ENCODE data around the gene LEPR. TPM values are rescaled to one million over a fixed set of nuclear protein-coding genes. Genes with fewer than 3 reads are reported as not detected.

Gene LEPR
- total and polyA plus RNA-seq, 2 donors (not counting 1 experiment from before 2014, with no cell fraction given): 8.0 to 20.1 TPM

DNA sequence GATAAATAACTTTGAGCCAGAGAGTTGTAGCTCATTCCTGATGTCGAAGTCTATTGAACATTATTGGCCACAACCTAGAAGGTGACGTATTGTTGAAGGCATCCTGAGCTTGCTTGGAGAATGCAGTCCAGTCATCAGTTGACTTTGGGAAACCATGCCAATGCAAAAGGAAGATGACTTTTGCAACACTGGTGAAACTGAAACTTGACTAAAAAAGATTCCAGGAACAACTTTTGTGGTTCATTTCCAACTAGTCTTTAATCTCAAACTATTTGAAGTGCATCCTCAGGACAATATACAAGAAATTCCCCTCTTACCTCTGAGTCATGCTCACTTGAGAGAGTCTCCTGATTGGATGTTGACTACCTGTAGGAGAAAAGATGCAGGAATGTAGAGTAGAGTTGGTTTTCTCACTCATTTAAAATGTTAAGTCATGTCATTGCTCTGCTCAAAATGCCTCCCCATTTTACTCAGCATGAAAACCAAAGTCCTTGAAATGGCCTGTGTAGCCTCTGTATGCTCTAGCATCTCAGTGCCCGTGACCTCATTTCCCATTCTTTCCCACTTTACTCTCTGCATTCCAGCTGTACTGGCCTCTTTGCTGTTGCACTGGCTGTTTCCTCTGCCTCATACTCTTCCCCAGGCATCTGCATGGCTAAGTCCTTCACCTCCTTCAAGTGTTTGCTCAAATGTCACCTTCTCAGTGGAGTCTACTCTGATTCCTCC lies 24.4 kb upstream of the LEPR start:
- Histone ChIP-seq H3K36me3 (ENCODE audit: control insufficient read depth, insufficient read depth, low read length) (no peaks in the 10 kb centered on the region), H3K9me3 (ENCODE audit: control insufficient read depth, insufficient read depth, low read depth, low read length) (no peaks in the 10 kb centered on the region), H3K4me2 (ENCODE audit: extremely low read depth, insufficient read depth, low read length) (no peak overlapping the region), H2AFZ (ENCODE audit: low read length) (no peak overlapping the region), H3K27ac (ENCODE audit: insufficient read depth, low read length) (no peak overlapping the region), H3K9ac (ENCODE audit: insufficient read depth, low read length) (no peak overlapping the region), H3K27me3 (ENCODE audit: control insufficient read depth, insufficient read depth, low read length) (no peaks in the 10 kb centered on the region), H3K4me1 (ENCODE audit: control insufficient read depth, extremely low read depth, insufficient read depth, low read length) (no peaks in the 10 kb centered on the region), H4K20me1 (ENCODE audit: control insufficient read depth, extremely low read depth, insufficient read depth, low read length) (no peaks in the 10 kb centered on the region), H3K4me3 (replicated peaks in 1 of 4; ENCODE audit: control extremely low read depth in 1 of 4, insufficient read depth in 1 of 4, low read depth in 3 of 4, low read length in 4 of 4) (no peak overlapping the region), H3K79me2 (ENCODE audit: control insufficient read depth, insufficient read depth, low read length) (no peaks in the 10 kb centered on the region)
- DNase-seq (ENCODE audit: low read depth in 2 of 2): peak in 1 of 2 donors; percentile 85
- no peak for TF ChIP-seq EZH2 (IDR thresholded peaks at IDR 0.05; ENCODE audit: low read length, missing control alignments)
- TF ChIP-seq, protein P1, sequence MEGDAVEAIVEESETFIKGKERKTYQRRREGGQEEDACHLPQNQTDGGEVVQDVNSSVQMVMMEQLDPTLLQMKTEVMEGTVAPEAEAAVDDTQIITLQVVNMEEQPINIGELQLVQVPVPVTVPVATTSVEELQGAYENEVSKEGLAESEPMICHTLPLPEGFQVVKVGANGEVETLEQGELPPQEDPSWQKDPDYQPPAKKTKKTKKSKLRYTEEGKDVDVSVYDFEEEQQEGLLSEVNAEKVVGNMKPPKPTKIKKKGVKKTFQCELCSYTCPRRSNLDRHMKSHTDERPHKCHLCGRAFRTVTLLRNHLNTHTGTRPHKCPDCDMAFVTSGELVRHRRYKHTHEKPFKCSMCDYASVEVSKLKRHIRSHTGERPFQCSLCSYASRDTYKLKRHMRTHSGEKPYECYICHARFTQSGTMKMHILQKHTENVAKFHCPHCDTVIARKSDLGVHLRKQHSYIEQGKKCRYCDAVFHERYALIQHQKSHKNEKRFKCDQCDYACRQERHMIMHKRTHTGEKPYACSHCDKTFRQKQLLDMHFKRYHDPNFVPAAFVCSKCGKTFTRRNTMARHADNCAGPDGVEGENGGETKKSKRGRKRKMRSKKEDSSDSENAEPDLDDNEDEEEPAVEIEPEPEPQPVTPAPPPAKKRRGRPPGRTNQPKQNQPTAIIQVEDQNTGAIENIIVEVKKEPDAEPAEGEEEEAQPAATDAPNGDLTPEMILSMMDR (conservative IDR thresholded peaks at IDR 0.05 in 1 of 2, IDR thresholded peaks at IDR 0.05 in 1 of 2; ENCODE audit: low read depth in 1 of 2, low read length in 2 of 2): no peak

DNA sequence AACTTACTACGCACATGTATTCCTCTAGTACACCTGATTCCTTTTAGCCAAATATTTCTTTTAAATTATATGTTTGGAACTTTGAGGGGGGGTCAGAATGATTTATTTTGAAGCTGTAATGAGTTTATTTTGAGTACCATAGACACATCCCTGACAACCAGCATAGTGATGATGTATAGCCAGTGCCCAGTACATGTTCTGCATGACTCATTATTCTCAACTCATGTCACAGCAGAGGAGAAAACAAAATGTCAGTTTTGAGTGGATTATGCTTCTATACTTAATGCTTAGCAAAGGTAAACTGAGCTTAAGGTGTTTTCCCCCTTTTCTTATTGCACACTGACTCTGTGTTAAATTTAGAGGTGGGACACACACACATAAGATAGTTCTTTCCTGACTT lies 22.4 kb upstream of the LEPR start:
- no peak overlapping the region for H3K4me3 ChIP-seq (replicated peaks in 1 of 4; ENCODE audit: control extremely low read depth in 1 of 4, insufficient read depth in 1 of 4, low read depth in 3 of 4, low read length in 4 of 4)
- no peak overlapping the region for H3K27ac ChIP-seq (ENCODE audit: insufficient read depth, low read length)
- no peaks in the 10 kb centered on the region for H3K36me3 ChIP-seq (ENCODE audit: control insufficient read depth, insufficient read depth, low read length)
- no peaks in the 10 kb centered on the region for H3K79me2 ChIP-seq (ENCODE audit: control insufficient read depth, insufficient read depth, low read length)
- no peak overlapping the region for H3K9ac ChIP-seq (ENCODE audit: insufficient read depth, low read length)
- H2AFZ ChIP-seq (ENCODE audit: low read length): no peak overlapping the region
- no peak for DNase-seq (ENCODE audit: low read depth in 2 of 2)
- no peaks in the 10 kb centered on the region for H3K27me3 ChIP-seq (ENCODE audit: control insufficient read depth, insufficient read depth, low read length)
- no peaks in the 10 kb centered on the region for H4K20me1 ChIP-seq (ENCODE audit: control insufficient read depth, extremely low read depth, insufficient read depth, low read length)
- H3K9me3 ChIP-seq (ENCODE audit: control insufficient read depth, insufficient read depth, low read depth, low read length): no peaks in the 10 kb centered on the region
- TF ChIP-seq, protein P1 (conservative IDR thresholded peaks at IDR 0.05 in 1 of 2, IDR thresholded peaks at IDR 0.05 in 1 of 2; ENCODE audit: low read depth in 1 of 2, low read length in 2 of 2): no peak
- no peak for TF ChIP-seq EZH2 (IDR thresholded peaks at IDR 0.05; ENCODE audit: low read length, missing control alignments)
- H3K4me1 ChIP-seq (ENCODE audit: control insufficient read depth, extremely low read depth, insufficient read depth, low read length): no peaks in the 10 kb centered on the region
- H3K4me2 ChIP-seq (ENCODE audit: extremely low read depth, insufficient read depth, low read length): no peak overlapping the region

DNA sequence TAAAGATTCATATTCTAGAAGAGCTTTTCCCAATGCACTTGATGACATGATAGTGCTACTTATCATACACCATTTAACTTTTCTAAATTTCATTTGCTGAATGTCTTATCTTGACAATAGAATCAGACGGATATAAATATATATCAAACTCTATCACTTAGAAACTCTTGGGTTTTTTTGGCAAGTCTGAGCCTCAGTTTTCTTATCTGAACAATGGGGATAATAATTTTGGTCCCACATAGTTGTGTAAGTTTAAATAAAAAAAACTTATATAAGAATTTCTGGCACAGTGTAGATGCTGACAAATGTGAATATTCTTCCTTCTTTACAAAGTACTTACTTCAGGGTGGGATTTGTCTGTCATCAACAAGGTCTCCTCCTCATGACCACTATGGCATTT lies 21.5 kb upstream of the LEPR start:
- Histone ChIP-seq H2AFZ (ENCODE audit: low read length) (no peak overlapping the region), H3K27me3 (ENCODE audit: control insufficient read depth, insufficient read depth, low read length) (no peaks in the 10 kb centered on the region), H3K4me2 (ENCODE audit: extremely low read depth, insufficient read depth, low read length) (no peak overlapping the region), H3K9me3 (ENCODE audit: control insufficient read depth, insufficient read depth, low read depth, low read length) (no peaks in the 10 kb centered on the region), H3K4me3 (replicated peaks in 1 of 4; ENCODE audit: control extremely low read depth in 1 of 4, insufficient read depth in 1 of 4, low read depth in 3 of 4, low read length in 4 of 4) (no peak overlapping the region), H4K20me1 (ENCODE audit: control insufficient read depth, extremely low read depth, insufficient read depth, low read length) (no peaks in the 10 kb centered on the region), H3K79me2 (ENCODE audit: control insufficient read depth, insufficient read depth, low read length) (no peaks in the 10 kb centered on the region), H3K4me1 (ENCODE audit: control insufficient read depth, extremely low read depth, insufficient read depth, low read length) (no peaks in the 10 kb centered on the region), H3K36me3 (ENCODE audit: control insufficient read depth, insufficient read depth, low read length) (no peaks in the 10 kb centered on the region), H3K27ac (ENCODE audit: insufficient read depth, low read length) (no peak overlapping the region), H3K9ac (ENCODE audit: insufficient read depth, low read length) (no peak overlapping the region)
- TF ChIP-seq, protein P1 (conservative IDR thresholded peaks at IDR 0.05 in 1 of 2, IDR thresholded peaks at IDR 0.05 in 1 of 2; ENCODE audit: low read depth in 1 of 2, low read length in 2 of 2): no peak
- TF ChIP-seq EZH2 (IDR thresholded peaks at IDR 0.05; ENCODE audit: low read length, missing control alignments): no peak
- no peak for DNase-seq (ENCODE audit: low read depth in 2 of 2)
